GM10248 (cell line): Measurements from ENCODE around the gene R3HCC1L.

Experiments
- CTCF ChIA-PET: fragments of 300-600 bp; sonication (Branson Sonifier 250); formaldehyde crosslinking; extraction: SDS; loops from one replicate; lab custom pipeline; 2021; ENCODE audit warnings: antibody characterized with exemption; lab: Yijun Ruan, JAX
- POLR2A ChIA-PET: fragments of 350-650 bp; sonication (Branson Sonifier 250); formaldehyde crosslinking; extraction: SDS; loops from one replicate; lab custom pipeline; 2020; ENCODE audit warnings: antibody characterized with exemption; lab: Yijun Ruan, JAX
- DNase-seq: peaks from one replicate; pipeline ENCODE4 v3.0.0; 2012; ENCODE audit errors: extremely low spot score
- CTCF ChIP-seq: IDR thresholded peaks from 2 replicates; pipeline ENCODE4 v1.5.1; 2012; ENCODE audit warnings: mild to moderate bottlenecking, low read depth; ENCODE audit errors: extremely low read depth, missing control alignments, control extremely low read depth

The R3HCC1L gene

DNA sequence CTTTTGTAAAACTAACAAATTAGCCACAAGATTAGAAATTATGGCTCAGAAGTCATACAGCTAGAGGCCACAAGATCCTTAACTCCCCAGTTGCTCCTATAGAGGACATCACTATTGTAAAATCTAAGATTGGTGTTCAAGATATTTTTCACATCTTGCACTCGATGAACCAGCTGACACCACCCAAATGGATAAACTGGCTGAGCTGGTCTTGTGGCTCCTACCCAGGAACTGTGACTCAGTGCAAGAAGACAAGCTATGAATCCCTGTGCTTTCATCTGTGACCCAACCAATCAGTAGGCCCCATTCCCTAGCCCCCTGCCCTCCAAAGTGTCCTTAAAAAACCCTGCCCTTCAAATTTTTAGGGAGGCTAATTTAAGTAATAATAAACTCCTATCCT, 27.9 kb upstream of the R3HCC1L start:
- no peak for DNase-seq
- TF ChIP-seq CTCF: no peak
- ChIA-PET CTCF (interaction anchor here (1.5 kb wide), 1 partner anchor 10 kb away, joined by 4 read pairs; no protein-coding TSS in a partner anchor), POLR2A (no interaction called here)

GRCh38 chr10:98107644-98108430, 26.6 kb upstream of the R3HCC1L start:
- TF ChIP-seq CTCF: no peak
- ChIA-PET POLR2A (no interaction called here), CTCF (no interaction called here)
- DNase-seq: no peak

- TF ChIP-seq CTCF: no peak
- ChIA-PET CTCF (no interaction called here), POLR2A (no interaction called here)
- no peak for DNase-seq
These were observed 24.1 kb upstream of the R3HCC1L start for GRCh38 chr10:98110356-98110755.

DNA sequence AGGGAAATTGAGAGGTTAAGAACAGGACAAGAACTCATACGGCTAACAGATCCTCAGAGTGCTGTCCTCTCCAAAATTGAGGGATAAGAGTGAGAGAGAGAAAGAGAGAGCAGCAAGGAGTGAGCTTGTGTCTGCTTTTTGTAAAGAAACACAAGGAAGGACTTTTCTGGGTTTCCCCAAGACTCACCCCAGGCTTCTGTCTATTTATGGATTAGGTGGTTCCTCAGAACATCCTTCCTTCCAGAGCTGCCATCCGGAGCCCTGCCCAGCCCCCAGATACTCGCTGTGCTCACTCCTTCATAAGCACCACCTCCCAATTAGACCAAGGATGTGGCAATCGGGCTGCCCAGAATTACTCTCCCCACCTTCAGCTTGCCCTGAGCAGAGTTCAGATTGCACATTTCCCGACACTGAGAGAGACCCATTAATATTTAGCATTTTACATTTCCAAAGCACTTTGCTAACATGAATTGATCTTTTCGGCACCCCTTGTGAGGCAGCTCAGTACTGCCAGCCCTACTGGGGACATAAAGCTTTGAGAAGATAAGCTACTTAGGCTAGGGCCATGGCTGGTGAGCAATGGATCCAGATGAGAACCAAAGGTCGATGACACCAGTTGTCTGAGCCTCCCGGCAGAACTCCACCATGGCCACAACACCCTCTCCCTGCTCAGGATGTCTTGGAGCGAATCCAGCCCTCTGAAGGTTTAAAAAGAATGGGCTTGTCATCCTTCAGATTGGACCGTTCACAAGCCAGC, 19.2 kb upstream of the R3HCC1L start:
- no peak for TF ChIP-seq CTCF
- no peak for DNase-seq
- ChIA-PET CTCF (interaction anchor here (0.8 to 2.2 kb wide), 5 partner anchors 10 to 201 kb away, joined by 3 to 4 read pairs (median 4); no protein-coding TSS in a partner anchor), POLR2A (no interaction called here)

DNA sequence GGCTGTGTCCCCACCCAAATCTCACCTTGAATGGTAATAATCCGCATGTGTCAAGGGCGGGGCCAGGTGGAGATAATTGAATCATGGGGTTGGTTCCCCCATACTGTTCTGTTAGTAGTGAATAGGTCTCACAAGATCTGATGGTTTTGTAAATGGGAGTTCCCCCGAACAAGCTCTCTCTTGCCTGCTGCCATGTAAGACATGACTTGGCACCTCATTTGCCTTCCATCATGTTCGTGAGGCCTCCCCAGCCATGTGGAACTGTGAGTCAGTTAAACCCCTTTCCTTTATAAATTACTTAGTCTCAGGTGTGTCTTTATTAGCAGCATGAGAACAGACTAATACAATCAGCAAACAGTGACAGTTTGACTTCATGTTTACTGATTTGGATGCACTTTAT, 14.6 kb upstream of the R3HCC1L start:
- DNase-seq: no peak
- CTCF ChIA-PET: no interaction called here
- POLR2A ChIA-PET: no interaction called here
- no peak for TF ChIP-seq CTCF

- TF ChIP-seq CTCF: no peak
- DNase-seq: no peak
- ChIA-PET CTCF (interaction anchor here (1.1 to 2.0 kb wide), 5 partner anchors 8 to 85 kb away, joined by 3 to 6 read pairs (median 4); partner anchors contain the start of gene R3HCC1L), POLR2A (no interaction called here)
These were observed 8.4 kb upstream of the R3HCC1L start for GRCh38 chr10:98125940-98126631.
